NCI-H2196 (cell line): Measurements from ENCODE around the gene SLC22A3.
"Not testable (repeated sequence)": the region's sequence is repeated elsewhere in the genome, so short reads cannot be mapped to it uniquely, and the experiment has no call there.

Experiments used
- DNase-seq: peaks from one replicate; lab custom pipeline; 2025; ENCODE audit not compliant: unreplicated experiment; lab: John Stamatoyannopoulos, UW

The SLC22A3 gene

DNA sequence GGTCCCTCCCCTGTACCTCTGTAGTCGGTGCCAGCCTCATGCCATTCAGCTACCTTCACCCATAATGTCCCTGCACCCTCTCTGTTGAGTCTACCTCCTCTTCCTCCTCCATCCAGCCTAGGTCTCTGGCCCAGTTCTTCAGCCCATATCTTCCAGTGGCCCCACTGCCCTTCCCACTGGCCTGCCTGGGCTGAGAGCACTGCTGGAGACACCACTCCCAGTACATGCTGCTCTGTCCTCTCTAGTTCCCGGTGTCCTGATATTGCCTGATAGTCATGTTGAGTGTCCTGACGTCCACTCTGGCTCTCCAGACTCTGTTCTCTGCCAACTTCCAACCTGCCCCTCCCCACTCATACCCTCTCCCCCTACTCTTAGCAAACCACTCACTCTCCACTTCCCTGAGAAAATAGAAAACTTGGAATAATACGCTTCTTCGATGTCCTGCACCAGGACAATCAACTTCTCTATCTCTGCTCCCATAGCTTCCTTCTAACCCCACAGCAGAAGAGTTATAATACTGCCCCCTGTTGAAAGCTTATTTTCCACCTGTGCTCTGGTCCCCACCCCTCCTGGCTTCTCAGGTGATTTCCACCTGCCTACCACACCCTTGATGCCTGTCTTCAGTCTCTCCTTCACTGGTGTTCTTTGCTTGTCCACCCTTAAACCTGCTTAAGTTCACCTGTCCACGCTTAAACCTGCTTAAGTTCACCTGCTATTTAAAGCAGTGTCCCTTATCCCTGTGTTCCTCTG lies 19.8 kb downstream of the SLC22A3 start:
- DNase-seq: no peak

DNA sequence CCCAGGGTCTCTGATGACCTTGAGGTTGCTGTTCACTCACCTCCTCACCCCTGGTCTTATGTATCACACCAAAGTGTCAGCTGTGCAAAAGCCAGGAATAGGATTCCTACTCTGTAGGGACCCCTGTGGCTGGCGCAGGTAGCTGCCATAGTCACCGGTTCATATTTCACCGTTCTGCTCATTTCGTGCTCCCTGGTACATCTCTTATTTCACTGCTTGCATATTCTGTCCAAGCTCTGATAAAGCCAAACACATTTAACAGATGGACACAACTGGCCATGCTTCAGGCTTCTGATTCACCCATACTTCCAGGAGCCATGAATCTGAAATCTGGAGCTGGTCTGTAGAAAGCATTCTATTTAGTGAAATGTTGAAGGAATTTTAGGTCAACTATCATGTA lies 20.5 kb downstream of the SLC22A3 start:
- no peak for DNase-seq

DNA sequence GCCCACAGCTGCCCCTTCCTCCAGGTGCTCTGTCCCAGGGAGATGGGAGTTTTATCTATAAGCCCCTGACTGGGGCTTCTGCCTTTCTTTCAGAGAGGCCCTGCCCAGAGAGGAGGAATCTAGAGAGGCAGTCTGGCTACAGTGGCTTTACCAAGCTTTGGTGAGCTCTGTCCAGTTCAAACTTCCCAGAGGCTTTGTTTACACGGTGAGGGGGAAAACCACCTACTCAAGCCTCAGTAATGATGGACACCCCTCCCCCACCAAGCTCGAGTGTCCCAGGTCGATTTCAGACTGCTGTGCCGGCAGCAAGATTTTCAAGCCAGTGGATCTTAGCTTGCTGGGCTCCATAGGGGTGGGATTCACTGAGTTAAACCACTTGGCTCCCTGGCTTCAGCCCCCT lies 25.4 kb downstream of the SLC22A3 start:
- DNase-seq: not testable (repeated sequence)

DNA sequence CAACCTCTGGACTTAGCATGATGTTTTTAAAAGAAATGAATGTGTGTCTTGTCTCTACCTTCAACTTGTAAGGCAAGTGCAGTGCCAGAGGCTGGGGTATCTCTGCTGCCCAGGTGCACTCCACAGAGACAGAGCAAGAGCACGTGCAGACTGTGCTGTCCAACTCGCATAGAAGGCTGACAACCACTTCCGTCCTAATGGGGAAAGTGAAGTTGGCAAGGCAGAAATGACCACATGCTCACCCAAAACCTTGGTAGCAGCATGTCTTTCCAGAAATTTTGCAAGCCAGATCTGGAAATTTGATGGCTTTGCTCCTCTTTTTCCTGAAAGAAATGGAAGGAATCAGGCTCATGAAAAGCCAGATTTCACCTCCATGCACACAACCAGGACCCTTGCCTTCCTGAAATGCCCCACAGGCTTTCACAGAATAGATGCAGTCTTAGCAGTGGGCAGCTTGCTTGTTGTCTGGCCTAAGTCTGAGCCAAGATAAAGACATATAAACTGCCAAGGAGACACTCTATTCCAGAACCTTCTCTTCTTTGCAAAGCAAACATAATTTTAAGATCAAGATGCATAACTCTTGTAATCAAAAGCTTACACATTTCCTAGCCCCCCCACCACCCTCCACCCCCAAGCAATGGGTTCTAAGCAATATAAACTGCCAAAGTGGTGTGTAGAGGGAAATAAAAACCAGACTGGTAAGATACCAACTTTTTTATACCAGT lies 26.8 kb downstream of the SLC22A3 start:
- no peak for DNase-seq

DNA sequence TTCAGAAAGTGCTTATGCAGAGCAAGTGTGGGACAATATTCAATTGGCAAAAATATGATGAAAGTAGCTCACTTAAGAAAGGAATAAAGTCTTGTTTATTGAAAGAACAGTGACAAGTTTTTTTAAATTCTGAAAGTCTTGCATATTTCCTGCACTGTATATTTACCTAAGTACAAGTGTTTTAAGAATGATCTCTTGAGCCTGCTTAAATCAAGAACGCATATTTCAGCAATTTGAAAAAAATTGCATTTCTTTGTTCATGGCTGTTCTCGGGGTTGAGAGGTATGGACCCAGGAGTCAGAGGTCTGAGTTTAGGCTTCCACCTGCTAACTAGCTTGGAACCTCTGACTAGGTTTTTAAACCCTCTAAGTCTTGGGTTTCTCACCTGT lies 27.4 kb downstream of the SLC22A3 start:
- no peak for DNase-seq

DNA sequence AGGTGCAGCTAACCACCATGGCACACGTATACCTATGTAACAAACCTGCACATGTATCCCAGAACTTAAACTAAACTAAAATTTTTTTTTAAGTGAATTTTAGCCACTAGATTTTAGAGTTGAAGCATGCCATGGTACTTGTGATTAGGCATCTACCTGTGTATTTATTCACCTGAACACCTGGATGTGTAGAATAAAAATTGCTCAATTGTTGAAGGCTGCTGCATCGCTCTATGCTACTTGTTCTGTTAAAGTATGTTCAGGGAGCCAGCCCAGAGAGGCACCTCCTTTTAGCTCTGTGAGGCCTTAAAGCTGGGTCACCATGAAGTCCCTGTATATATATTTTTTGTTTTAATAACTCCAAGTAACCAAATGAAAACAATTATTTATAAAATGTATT lies 28.3 kb downstream of the SLC22A3 start:
- DNase-seq: no peak

DNA sequence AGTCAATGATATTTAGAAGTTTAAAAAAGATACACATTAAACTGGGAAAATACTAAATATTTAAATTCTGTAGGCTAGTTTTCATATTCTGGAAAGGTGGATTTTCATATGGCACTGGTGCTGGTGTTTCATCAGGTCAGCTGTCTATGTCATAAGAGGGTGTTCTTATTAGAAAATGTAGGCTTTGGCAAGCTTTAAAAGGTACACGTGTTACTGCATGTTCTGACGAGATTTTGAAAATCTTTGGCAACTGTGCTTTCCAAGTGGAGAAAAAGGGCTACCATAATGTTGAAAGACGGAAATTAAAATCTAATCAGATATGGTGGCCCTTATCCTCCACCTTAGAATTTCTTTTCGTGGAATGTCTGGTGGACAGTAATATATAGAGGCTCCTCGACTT lies 30.0 kb downstream of the SLC22A3 start:
- no peak for DNase-seq

DNA sequence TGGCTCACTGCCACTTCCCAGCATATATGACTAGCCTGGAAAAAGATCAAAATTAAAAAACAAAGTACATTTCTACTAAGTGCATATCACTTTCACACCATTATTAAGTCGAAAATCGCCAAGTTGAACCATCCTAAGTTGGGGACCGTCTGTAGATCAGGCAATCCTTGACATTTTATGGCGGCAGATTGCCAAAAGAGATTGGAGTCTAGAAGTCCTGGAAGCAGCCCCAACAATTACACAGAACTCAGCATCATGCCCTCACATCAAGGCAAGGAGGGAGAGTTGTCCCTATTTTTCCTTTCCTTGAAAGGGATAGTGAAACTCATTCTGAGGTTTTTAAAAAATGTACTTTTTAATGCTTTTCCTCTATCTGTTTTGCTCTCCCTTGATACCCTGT lies 30.7 kb downstream of the SLC22A3 start:
- no peak for DNase-seq

DNA sequence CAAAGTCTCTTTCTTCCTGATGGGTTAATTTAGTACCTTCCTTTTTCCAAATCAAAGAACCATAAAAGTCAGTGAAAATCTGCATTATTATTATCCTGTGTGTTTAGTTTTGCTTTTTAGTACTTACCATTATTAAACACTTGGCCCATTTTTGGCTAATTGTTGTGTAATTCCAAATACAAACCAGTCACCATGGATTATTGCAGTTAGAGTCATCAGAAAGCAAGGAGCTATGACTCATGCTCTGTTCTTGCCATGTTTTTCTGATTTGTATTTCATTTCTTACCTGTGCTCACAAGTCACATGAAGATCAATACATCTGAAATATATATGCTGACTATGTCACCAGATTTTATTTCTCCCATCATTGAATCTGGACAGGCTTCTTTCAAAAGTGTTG lies 31.3 kb downstream of the SLC22A3 start:
- no peak for DNase-seq

DNA sequence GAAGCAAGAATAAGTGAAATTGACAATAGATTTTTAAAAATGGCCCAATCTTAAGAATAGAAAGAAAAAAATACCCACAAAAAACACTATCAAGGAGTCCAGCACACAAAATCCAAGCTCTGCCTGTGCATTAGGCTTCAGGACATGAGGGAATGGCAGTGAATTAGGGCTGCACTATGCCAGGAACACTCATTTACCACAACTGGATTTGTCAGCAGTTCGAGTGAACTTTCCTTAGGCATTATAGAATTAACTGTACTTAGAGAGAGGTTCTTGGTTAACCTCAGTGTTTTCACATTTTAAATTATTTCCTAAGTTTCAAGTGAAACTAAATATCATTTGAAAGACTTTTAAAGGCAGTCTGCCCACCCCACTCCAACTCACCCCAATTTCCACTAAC lies 34.8 kb downstream of the SLC22A3 start:
- no peak for DNase-seq

DNA sequence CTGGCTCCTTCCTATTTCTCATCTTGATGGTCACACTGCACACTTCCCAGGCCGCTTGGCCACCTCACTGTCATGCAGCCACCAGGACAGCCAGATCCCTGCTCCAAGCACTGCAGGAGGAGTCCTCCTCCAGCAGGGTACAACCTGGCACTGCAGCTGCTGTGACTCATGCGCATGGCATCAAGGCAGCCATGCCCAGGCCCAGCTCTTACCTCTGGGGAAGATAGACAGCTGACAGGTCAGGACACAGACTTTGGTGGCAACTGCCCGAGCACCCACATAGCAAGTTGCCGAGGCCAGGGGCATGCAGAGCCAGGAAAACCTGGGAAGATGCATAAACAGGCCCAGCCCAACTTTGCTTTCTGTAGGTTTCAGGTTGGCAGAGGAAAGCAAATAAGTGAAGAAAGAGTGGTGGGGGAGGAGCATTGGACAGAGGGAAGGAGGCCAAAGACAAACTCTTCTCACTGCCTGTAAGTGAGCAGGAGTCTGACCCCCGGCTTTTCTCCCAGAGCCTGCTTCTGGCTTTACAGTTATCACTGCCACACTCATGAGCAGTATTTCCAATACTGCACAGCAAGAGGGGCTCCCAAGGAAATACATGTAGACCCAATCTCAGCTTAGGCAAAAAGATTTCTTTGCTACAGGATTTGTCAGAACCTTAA lies 38.8 kb downstream of the SLC22A3 start:
- no peak for DNase-seq

DNA sequence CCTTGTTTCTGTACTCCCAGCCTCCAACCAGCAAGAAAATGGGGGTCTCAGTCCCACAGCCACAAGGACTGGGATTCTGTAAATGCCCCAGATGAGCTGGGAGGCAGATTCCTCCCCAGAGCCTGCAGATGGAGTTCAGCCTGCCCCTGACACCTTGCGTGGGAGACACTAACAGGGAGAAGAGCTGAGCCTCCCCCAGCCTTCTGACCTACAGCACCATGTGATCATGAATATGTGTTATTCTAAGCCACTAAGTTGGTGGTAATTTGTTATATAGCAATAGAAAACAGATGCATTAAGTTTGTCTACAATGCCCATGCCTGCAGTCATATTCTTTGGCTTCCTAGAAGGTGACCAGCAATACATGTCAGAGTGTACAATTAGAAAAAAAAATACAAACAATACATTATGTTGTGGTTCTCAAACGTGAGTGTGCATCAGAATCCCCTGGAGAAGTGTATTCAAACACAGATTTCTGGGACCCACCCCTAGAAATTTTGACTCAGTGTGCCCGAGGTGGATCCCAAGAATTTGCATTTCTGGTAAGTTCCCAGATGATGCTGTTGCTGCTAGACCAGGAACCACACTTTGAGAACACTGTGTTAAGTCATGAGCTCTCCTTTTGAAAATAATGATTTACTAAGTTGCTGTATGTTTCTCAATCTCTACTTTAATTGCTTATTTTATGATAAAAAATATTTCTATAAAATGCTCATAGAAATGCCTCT lies 39.9 kb downstream of the SLC22A3 start:
- DNase-seq: no peak

DNA sequence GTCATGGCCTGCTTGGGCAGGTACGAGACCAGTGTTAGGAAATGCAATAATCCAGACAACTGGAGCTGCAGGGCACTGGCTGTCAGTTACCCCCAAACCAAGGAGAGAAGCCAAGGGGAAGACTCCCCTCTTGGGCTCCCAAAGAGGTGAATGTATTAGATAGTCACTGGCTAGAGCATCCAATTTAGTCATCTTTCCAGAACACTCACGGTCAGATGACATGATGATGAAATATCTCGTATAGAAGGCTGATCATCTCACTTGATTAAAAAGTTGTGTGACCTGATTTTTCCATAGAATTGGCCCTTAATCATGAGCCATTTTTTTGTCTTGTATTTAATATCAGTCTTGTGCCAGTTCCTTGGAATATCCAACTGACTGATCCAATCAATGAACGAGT lies 40.7 kb downstream of the SLC22A3 start:
- DNase-seq: no peak

DNA sequence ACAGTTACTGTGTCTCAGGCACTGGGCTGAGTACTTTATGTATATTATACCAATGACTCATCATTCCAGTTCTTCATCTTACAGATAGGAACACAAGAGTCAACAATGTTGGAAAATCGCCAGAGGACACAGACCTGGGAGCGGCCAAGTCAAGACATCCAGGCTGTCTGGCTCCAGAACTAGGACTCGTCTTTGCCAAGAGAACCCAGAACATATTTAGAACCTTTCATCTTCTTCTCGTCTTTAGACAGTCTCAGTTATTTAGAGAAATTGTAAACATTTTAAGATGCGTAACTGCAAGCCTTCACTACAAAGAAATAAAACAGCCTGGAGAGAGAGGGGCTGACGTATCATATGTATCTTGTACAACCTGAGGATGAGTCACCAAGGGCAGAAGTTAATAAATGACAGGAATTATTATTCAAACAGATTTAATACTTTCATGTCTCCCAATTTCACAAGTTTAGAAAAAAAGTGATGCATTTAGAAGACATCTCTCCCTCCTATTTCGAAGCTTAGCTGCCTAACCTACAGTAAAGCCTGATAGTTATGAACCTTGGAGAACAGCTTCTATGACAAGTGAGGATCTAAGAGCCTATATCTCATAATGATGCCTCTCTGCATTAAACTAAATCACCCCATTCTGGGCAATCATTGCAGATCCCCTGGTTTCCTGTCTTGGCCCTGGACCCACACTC lies 43.4 kb downstream of the SLC22A3 start:
- DNase-seq: no peak

DNA sequence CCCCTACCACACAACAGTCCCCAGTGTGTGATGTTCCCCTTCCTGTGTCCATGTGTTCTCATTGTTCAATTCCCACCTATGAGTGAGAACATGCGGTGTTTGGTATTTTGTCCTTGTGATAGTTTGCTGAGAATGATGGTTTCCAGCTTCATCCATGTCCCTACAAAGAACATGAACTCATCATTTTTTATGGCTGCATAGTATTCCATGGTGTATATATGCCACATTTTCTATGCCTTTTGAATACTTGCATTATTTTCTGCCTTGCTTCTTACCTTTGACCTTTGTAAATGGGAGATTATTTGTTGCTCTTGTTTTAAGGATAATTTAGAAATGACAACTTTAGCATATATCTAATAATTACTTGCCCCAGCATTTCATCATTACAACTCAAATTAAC lies 45.3 kb downstream of the SLC22A3 start:
- not testable (repeated sequence) for DNase-seq

DNA sequence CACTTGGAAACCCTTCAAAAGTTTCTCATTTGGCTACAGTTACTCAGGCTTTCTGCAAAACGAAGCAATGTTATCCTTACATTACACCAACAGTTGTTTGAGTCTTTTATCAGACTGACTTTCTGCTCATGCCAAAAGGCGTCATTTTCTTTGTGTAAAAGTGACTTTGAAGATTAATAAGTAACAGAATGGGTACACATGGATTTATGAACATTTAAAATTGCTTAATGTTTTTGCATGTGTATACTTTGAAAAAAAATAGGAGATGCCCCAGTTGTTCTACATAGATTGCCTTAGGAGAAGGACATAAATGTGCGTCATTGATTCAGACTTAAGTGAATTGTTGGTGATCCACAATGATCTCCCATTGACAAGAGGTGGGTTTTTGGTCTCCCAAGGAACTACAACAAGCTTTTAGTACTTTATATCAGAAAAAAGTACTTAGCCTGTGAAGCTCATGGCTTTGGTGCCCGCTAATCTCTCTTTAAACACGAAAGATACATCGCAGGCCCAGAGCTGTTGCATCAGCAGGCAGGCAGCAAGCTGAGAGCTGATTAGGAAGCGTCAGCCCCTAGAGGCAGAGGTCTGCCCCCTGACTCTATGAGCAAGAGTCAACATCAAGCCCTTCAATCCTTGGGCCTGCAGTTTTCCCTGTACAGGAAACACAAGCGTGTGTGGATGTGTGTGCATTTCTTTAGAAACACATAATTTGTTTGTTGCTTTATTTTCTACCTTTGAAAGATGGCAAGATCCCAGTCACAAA lies 45.9 kb downstream of the SLC22A3 start:
- no peak for DNase-seq

DNA sequence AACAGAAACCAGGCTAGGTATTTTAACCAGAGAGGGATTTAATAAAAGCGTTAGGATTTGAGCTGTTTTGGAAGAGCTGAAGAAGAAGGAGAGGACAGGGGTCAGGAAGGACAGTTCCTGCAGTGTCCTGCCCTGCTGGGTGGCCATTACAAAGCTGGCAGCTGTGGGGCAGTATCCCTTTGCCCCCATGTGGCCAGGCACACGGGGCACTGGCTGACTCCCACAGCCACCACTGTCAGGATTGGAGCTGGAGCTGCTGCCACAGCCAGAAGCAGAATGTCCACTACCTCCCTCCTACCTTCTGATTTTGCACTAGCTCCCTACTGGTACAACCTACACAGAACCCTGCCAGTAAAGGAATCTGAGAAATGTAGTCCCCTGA lies 46.5 kb downstream of the SLC22A3 start:
- no peak for DNase-seq

DNA sequence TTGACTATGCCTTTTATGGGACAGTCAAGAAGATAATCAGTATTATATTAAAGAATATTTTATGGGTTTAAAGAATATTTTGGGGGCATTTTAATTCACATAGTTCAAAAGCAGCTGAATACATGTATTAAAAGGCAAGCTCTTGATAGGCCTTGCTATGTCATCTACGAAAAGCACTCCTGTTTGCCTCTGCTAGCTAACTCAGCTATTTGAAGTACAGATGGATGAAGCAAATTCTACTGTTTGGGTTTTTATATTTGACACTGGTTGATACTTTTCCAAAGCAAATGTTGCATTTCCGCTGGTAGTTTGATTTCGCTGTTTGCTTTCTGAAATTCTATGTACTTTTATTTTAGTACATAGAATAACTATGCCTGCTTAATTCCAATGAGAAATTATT lies 47.0 kb downstream of the SLC22A3 start:
- no peak for DNase-seq

DNA sequence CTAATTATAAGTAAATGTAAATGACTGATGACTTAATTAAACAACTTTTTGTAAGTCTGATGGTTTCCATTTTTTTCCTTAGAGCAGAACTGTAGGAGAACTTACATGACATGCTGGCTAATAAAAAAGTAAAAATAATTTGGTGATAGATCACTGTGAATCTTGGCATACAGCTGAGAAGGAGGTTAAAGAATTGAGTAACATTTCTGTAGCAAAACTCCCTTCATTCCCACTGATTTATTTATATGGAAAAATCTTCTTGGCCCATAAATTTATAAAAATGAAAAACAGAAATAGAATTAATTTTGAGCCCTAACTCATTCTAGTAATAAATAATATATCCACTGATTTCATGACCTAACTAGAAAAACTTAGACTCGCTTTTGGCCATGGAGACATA lies 48.1 kb downstream of the SLC22A3 start:
- no peak for DNase-seq

DNA sequence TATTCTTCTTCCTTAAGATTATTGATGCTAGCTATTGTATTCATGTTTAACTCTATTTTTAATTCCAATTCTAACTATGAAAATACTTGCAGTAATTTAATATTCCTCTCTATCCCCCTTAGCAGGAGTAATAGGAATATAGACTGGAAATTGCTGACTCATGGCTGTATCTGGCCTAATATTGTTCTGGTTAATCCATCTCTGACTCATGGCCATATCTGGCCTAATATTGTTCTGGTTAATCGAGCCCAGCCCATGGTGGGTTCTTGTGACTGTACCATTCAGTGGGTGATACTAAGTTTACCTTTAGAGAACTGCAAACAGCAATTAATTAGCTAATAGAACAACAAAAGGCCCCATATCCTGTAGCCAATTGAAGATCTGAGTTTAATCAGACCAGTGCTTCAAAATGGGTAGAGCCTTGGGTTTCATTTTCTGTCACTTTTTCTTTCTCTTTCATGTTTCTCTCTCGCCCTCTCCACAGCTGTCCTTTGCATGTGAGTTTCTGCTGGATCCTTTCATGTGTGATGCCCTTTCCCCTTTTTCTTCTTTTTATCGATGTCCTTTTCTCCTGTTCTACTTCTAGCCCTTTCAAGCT lies 50.6 kb downstream of the SLC22A3 start:
- no peak for DNase-seq
